ENCODE data around the gene SLC39A11. TPM values are rescaled to one million over a fixed set of nuclear protein-coding genes. Genes with fewer than 3 reads are reported as not detected.

Gene SLC39A11
- total RNA-seq, 1 experiment from 2014 or later: 15.2 TPM

- no peaks in the 10 kb centered on the region; a peak in 2 of 7 replicates for H3K36me3 Mint-ChIP-seq (ENCODE audit: insufficient read depth in 1 of 3, low read depth in 3 of 3)
- no peak overlapping the region for H3K27ac Mint-ChIP-seq
- no peak overlapping the region for H3K27ac ChIP-seq (ENCODE audit: insufficient read length, low read depth, low read length)
Observed at GRCh38 chr17:72665852-72666851, 426.3 kb downstream of the SLC39A11 start.

More at GRCh38 chr17:72665852-72666851, 426.3 kb downstream of the SLC39A11 start:
- Histone ChIP-seq H4K91ac (ENCODE audit: insufficient read length, low read depth, low read length) (no peak overlapping the region), H3K18ac (ENCODE audit: insufficient read length, low read depth, low read length) (no peak overlapping the region), H2BK15ac (ENCODE audit: low read depth, low read length) (no peak overlapping the region), H4K5ac (ENCODE audit: insufficient read length, low read depth, low read length) (no peak overlapping the region), H4K20me1 (ENCODE audit: control insufficient read depth, insufficient read depth, insufficient read length) (peaks cover 2% of the 10 kb centered on the region), H3K4me1 (ENCODE audit: insufficient read depth, low read length) (peaks cover 6% of the 10 kb centered on the region; the same call in 1 of the 2 replicates), H3T11ph (ENCODE audit: low read length) (no peak overlapping the region), H3K23ac (ENCODE audit: insufficient read length, low read depth, low read length) (no peak overlapping the region), H3K14ac (ENCODE audit: insufficient read depth, low read length) (no peak overlapping the region), H4K8ac (replicated peaks; ENCODE audit: insufficient read length, low read depth, low read length) (no peak overlapping the region), H3K79me1 (ENCODE audit: insufficient read depth, low read depth, low read length, poor library complexity, severe bottlenecking) (no peaks in the 10 kb centered on the region), H3K79me2 (ENCODE audit: insufficient read depth, low read length) (no peaks in the 10 kb centered on the region), H2AFZ (ENCODE audit: low read length) (no peak overlapping the region), H3K9ac (ENCODE audit: extremely low read depth, insufficient read length, low read length) (no peak overlapping the region), H2BK120ac (ENCODE audit: low read depth, low read length, poor library complexity, severe bottlenecking) (no peak overlapping the region), H3K4ac (ENCODE audit: low read depth, low read length) (no peak overlapping the region), H3K23me2 (ENCODE audit: insufficient read length, low read depth, low read length, poor library complexity, severe bottlenecking) (no peaks in the 10 kb centered on the region), H3K4me2 (ENCODE audit: insufficient read depth, insufficient read length, low read length) (no peak overlapping the region), H2BK12ac (ENCODE audit: insufficient read length, low read depth, low read length) (no peak overlapping the region), H2BK20ac (ENCODE audit: low read depth, low read length, poor library complexity, severe bottlenecking) (no peak overlapping the region), H3K56ac (ENCODE audit: insufficient read length, low read depth, low read length) (no peak overlapping the region), H2AK5ac (ENCODE audit: insufficient read length, low read length) (no peak overlapping the region), H3K9me3 (ENCODE audit: control insufficient read depth, low read depth, low read length) (no peaks in the 10 kb centered on the region), H3K27me3 (ENCODE audit: insufficient read depth, low read length) (no peaks in the 10 kb centered on the region; the same call in 1 of the 2 replicates), H2BK5ac (ENCODE audit: insufficient read length, low read length) (no peak overlapping the region)
- TF ChIP-seq, protein P1, sequence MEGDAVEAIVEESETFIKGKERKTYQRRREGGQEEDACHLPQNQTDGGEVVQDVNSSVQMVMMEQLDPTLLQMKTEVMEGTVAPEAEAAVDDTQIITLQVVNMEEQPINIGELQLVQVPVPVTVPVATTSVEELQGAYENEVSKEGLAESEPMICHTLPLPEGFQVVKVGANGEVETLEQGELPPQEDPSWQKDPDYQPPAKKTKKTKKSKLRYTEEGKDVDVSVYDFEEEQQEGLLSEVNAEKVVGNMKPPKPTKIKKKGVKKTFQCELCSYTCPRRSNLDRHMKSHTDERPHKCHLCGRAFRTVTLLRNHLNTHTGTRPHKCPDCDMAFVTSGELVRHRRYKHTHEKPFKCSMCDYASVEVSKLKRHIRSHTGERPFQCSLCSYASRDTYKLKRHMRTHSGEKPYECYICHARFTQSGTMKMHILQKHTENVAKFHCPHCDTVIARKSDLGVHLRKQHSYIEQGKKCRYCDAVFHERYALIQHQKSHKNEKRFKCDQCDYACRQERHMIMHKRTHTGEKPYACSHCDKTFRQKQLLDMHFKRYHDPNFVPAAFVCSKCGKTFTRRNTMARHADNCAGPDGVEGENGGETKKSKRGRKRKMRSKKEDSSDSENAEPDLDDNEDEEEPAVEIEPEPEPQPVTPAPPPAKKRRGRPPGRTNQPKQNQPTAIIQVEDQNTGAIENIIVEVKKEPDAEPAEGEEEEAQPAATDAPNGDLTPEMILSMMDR (conservative IDR thresholded peaks at IDR 0.05): no peak
- Mint-ChIP-seq H3K4me1 (peaks cover 15 to 22% of the 10 kb centered on the region in 2 experiments), H3K27me3 (ENCODE audit: low read depth) (peaks cover 8% of the 10 kb centered on the region; the same call in 1 of the 2 replicates), H3K9me3 (no peaks in the 10 kb centered on the region; a peak in 2 of 5 replicates), H3K4me3 (no peak overlapping the region)
- no CpG with 5 or more reads among the region's 20 CpGs for WGBS (ENCODE audit: extremely low coverage, insufficient read length, low lambda C conversion rate)
- DNase-seq: no peak
